Right atrium auricular region (tissue), 2 donors: ENCODE measurements around the gene MAU2. TPM values are rescaled to one million over a fixed set of nuclear protein-coding genes. Genes with fewer than 3 reads are reported as not detected.

Source experiments
- DNase-seq: peaks from one replicate; pipeline ENCODE4 v3.0.0-alpha.2; 2019; ENCODE audit warnings: low spot score
- H3K27ac ChIP-seq, 2 donors: fragments of 200-600 bp; sonication (generic); 1 replicate in 1 of 2; 2 replicates in 1 of 2; pipeline ENCODE4 v1.5.1; 2016 to 2019
- H3K27me3 ChIP-seq, 2 donors: fragments of 200-600 bp; sonication (generic); one replicate each; pipeline versions ENCODE4 v1.5.1 to v1.6.0; 2017 to 2019
- H3K36me3 ChIP-seq: fragments of 200-600 bp; sonication (generic); one replicate; pipeline ENCODE4 v1.5.1; 2016
- H3K4me1 ChIP-seq, 2 donors: fragments of 200-600 bp; sonication (generic); one replicate each; pipeline versions ENCODE4 v1.5.1 to v1.6.0; 2017 to 2019
- H3K4me3 ChIP-seq, 2 donors: fragments of 200-600 bp; sonication (generic); 1 replicate in 1 of 2; 2 replicates in 1 of 2; pipeline ENCODE4 v1.5.1; 2017 to 2019; ENCODE audit warnings: mild to moderate bottlenecking in 1 of 2, moderate library complexity in 1 of 2
- H3K9me3 ChIP-seq, 2 donors: fragments of 200-600 bp; sonication (generic); one replicate each; pipeline ENCODE4 v1.5.1; 2019
- total RNA-seq, 2 donors: library from RNA; depleted of rRNA; stranded (reverse); fragments of >200 nt; gene quantifications; one replicate each; pipeline ENCODE4 v1.1.0, GENCODE V29; 2016
- TF ChIP-seq, protein P1 (sequence below), 2 donors: fragments of 200-600 bp; sonication (generic); IDR thresholded peaks; one replicate each; pipeline ENCODE4 v1.5.1; 2019; ENCODE audit warnings: antibody characterized with exemption in 2 of 2

Gene MAU2
- total RNA-seq, 2 donors from 2014 or later: 22.1 to 31.3 TPM

- no peak for DNase-seq
- no peak overlapping the region for H3K4me3 ChIP-seq
- no peaks in the 10 kb centered on the region for H3K4me1 ChIP-seq
- TF ChIP-seq, protein P1, sequence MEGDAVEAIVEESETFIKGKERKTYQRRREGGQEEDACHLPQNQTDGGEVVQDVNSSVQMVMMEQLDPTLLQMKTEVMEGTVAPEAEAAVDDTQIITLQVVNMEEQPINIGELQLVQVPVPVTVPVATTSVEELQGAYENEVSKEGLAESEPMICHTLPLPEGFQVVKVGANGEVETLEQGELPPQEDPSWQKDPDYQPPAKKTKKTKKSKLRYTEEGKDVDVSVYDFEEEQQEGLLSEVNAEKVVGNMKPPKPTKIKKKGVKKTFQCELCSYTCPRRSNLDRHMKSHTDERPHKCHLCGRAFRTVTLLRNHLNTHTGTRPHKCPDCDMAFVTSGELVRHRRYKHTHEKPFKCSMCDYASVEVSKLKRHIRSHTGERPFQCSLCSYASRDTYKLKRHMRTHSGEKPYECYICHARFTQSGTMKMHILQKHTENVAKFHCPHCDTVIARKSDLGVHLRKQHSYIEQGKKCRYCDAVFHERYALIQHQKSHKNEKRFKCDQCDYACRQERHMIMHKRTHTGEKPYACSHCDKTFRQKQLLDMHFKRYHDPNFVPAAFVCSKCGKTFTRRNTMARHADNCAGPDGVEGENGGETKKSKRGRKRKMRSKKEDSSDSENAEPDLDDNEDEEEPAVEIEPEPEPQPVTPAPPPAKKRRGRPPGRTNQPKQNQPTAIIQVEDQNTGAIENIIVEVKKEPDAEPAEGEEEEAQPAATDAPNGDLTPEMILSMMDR (IDR thresholded peaks at IDR 0.05): no peak
- no peaks in the 10 kb centered on the region for H3K9me3 ChIP-seq
- H3K27me3 ChIP-seq: no peaks in the 10 kb centered on the region
- peaks cover 46% of the 10 kb centered on the region for H3K36me3 ChIP-seq
- H3K27ac ChIP-seq: no peak overlapping the region
These were observed 34.9 kb upstream of the MAU2 start for GRCh38 chr19:19285686-19286085.

DNA sequence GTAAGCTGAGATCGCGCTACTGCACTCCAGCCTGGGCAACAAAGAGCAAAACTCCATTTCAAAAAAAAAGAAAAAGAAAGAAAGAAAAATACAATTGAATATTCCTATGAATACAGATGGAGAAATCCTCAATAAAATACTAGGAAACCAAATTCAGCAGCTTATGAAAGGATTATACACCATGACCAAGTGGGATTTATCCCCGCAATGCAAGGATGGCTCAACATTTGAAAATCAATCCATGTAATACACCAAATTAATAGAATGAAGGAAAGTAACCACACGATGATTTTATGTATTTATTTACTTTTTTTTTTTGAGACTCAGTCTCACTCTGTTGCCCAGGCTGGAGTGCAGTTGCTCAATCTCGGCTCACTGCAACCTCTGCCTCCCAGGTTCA, 28.0 kb upstream of the MAU2 start:
- DNase-seq: no peak
- H3K4me3 ChIP-seq: no peak overlapping the region
- no peak overlapping the region for H3K27ac ChIP-seq
- H3K4me1 ChIP-seq: no peaks in the 10 kb centered on the region
- peaks cover 41% of the 10 kb centered on the region for H3K36me3 ChIP-seq
- H3K9me3 ChIP-seq: peaks cover 0 to 6% of the 10 kb centered on the region in 2 donors
- TF ChIP-seq, protein P1 (IDR thresholded peaks at IDR 0.05): no peak
- no peaks in the 10 kb centered on the region for H3K27me3 ChIP-seq

GRCh38 chr19:19294914-19295313, 25.7 kb upstream of the MAU2 start:
- TF ChIP-seq, protein P1 (IDR thresholded peaks at IDR 0.05): no peak
- no peak overlapping the region for H3K4me3 ChIP-seq
- H3K27ac ChIP-seq: no peak overlapping the region
- H3K36me3 ChIP-seq: peaks cover 29% of the 10 kb centered on the region
- H3K4me1 ChIP-seq: no peaks in the 10 kb centered on the region
- DNase-seq: no peak
- no peaks in the 10 kb centered on the region for H3K27me3 ChIP-seq
- peaks cover 0 to 6% of the 10 kb centered on the region in 2 donors for H3K9me3 ChIP-seq

GRCh38 chr19:19296953-19297689, 23.5 kb upstream of the MAU2 start:
- peaks cover 0 to 6% of the 10 kb centered on the region in 2 donors for H3K9me3 ChIP-seq
- DNase-seq: no peak
- TF ChIP-seq, protein P1 (IDR thresholded peaks at IDR 0.05): no peak
- H3K4me1 ChIP-seq: no peaks in the 10 kb centered on the region
- peaks cover 38% of the 10 kb centered on the region for H3K36me3 ChIP-seq
- H3K27me3 ChIP-seq: no peaks in the 10 kb centered on the region
- H3K27ac ChIP-seq: no peak overlapping the region
- H3K4me3 ChIP-seq: no peak overlapping the region

- no peaks in the 10 kb centered on the region for H3K27me3 ChIP-seq
- TF ChIP-seq, protein P1 (IDR thresholded peaks at IDR 0.05): no peak
- no peak overlapping the region for H3K27ac ChIP-seq
- H3K4me1 ChIP-seq: no peaks in the 10 kb centered on the region
- H3K36me3 ChIP-seq: peaks cover 39% of the 10 kb centered on the region
- DNase-seq: no peak
- H3K9me3 ChIP-seq: peaks cover 0 to 2% of the 10 kb centered on the region in 2 donors
- H3K4me3 ChIP-seq: no peak overlapping the region
These were observed 22.9 kb upstream of the MAU2 start for GRCh38 chr19:19297759-19298158.

DNA sequence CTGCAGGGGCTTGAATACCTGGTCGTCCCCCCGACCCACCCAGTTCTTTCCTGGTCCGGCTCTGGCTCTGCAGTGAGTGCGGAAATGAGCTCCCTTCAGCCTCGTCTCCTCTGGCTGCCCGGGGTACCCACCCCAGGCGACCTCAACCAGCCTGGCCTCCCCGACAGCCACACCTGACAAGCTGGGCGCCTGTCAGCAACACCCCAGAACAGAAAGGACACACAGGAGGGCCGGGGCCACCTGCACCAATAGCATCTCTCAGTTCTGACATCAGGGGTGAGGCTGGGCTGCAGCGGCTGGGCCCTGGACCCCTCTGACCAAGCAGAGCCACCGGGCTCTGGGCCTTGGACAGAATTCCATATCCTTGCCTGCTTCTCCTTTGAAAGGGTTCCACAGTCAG, 20.0 kb upstream of the MAU2 start:
- Histone ChIP-seq H3K9me3 (no peaks in the 10 kb centered on the region), H3K36me3 (peaks cover 40% of the 10 kb centered on the region), H3K4me1 (no peaks in the 10 kb centered on the region), H3K4me3 (no peak overlapping the region), H3K27ac (no peak overlapping the region), H3K27me3 (no peaks in the 10 kb centered on the region)
- TF ChIP-seq, protein P1 (IDR thresholded peaks at IDR 0.05): no peak
- no peak for DNase-seq
